H1 (cell line): ENCODE results near the gene ETS1. TPM values are rescaled to one million over a fixed set of nuclear protein-coding genes. Genes with fewer than 3 reads are reported as not detected.
A peak's percentile ranks its signal among the peaks of the same experiment; 100 is the strongest.

ENCODE experiments used
- BCL11A ChIP-seq, 2 experiments: IDR thresholded peaks; one replicate each; pipeline ENCODE4 v1.6.1; 2011; ENCODE audit warnings: low read depth in 2 of 2, low read length in 2 of 2, mild to moderate bottlenecking in 2 of 2
- CHD1 ChIP-seq: IDR thresholded peaks from 2 replicates; pipeline ENCODE4 v1.6.1; 2012; ENCODE audit warnings: low read depth, low read length, improper control_type of control experiment
- EZH2 ChIP-seq: fragments of 200-600 bp; sonication (generic); IDR thresholded peaks from 2 replicates; pipeline ENCODE4 v1.7.1; 2012; ENCODE audit warnings: low read depth, mild to moderate bottlenecking, moderate library complexity, low read length, inconsistent platforms; ENCODE audit not compliant: severe bottlenecking
- KDM5A ChIP-seq: fragments of 200-600 bp; IDR thresholded peaks from 2 replicates; pipeline ENCODE4 v1.7.1; 2012; ENCODE audit warnings: mild to moderate bottlenecking, low read length, inconsistent platforms, mixed read lengths
- RFX5 ChIP-seq: IDR thresholded peaks from 2 replicates; pipeline ENCODE4 v1.6.1; 2011; ENCODE audit warnings: low read depth, low read length, improper control_type of control experiment, borderline replicate concordance
- TAF1 ChIP-seq: IDR thresholded peaks from 2 replicates; pipeline ENCODE4 v1.6.1; 2011; ENCODE audit warnings: mild to moderate bottlenecking, low read depth, low read length
- TAF7 ChIP-seq: optimal IDR thresholded peaks from 2 replicates; pipeline ENCODE3; 2011; ENCODE audit warnings: low read depth, mild to moderate bottlenecking, inconsistent platforms, low read length, moderate library complexity, borderline replicate concordance
- TBP ChIP-seq: IDR thresholded peaks from 2 replicates; pipeline ENCODE4 v1.6.1; 2011; ENCODE audit warnings: low read depth, low read length, improper control_type of control experiment
- USF2 ChIP-seq: IDR thresholded peaks from 2 replicates; pipeline ENCODE4 v1.6.1; 2011; ENCODE audit warnings: low read length, improper control_type of control experiment
- polyA plus RNA-seq, 7 experiments: library from polyadenylated mRNA; depleted of rRNA in 3 of 7; stranded (reverse) in 5 of 7; unstranded in 2 of 7; fragments of >200 nt in 5 of 7; fragments of 200-250 nt in 2 of 7; gene quantifications; 1 replicate in 5 of 7; 2 replicates in 1 of 7; 4 replicates in 1 of 7; pipeline versions ENCODE4 v1.2.1 to v1.2.3, GENCODE V29; 2011 to 2013; ENCODE audit warnings: missing spikeins in 2 of 7, mixed read lengths in 2 of 7
- total RNA-seq: library from RNA; stranded (reverse); fragmentation: NEBNext Ultra II Directional; extraction: Animal tissue kit (Norgen Biotek cat#: 25700); gene quantifications from 2 replicates; pipeline ENCODE4 v1.2.1, GENCODE V29; 2021
- TF ChIP-seq, protein P1 (sequence below): fragments of 300-600 bp; sonication (generic); IDR thresholded peaks from 2 replicates; pipeline ENCODE4 v1.7.1; 2012; ENCODE audit warnings: low read length, moderate library complexity, mild to moderate bottlenecking, inconsistent platforms; ENCODE audit not compliant: insufficient replicate concordance

The ETS1 gene
- total and polyA plus RNA-seq, 2 of the 8 experiments (the other 6 are each of a cell fraction or from before 2014, with no cell fraction given) = 10.0 to 35.3 TPM

DNA sequence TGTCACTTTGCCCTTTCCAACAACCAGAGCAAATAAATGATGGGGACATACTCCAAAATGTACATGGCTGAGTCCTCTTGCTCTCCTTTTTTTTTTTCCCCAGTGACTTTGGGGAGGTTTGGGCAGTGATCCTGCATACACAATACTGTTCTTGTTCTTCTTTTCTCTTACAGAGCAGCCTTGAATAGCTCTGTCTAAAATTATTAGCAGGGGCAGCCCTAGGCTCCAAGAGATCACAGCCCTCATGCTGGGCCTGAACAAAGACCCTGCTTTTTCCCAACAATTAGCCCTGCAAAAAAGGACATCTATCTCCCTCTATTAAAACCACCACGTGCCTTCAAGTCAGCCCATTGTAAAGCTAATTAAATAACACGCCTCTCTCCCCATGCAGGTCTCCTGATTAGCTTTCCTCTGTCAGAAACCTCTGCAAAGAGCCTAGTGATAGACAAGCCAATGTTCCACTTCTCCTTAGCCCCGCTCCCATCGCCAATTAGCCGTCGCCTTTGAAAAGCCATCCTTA lies 54.7 kb downstream of the ETS1 start (continued):
- TF ChIP-seq USF2 (peak; percentile 63; the same call in 1 of the 2 replicates), CHD1 (no peak), TAF1 (0 out of 2 replicates have a peak, but pooled peaks have one; percentile 16), RFX5 (no peak), KDM5A (no peak), TBP (no peak), TAF7 (no peak), EZH2 (no peak), BCL11A (IDR thresholded peaks at IDR 0.05; ENCODE audit: low read depth in 2 of 2, low read length in 2 of 2) (no peak)
- TF ChIP-seq, protein P1, sequence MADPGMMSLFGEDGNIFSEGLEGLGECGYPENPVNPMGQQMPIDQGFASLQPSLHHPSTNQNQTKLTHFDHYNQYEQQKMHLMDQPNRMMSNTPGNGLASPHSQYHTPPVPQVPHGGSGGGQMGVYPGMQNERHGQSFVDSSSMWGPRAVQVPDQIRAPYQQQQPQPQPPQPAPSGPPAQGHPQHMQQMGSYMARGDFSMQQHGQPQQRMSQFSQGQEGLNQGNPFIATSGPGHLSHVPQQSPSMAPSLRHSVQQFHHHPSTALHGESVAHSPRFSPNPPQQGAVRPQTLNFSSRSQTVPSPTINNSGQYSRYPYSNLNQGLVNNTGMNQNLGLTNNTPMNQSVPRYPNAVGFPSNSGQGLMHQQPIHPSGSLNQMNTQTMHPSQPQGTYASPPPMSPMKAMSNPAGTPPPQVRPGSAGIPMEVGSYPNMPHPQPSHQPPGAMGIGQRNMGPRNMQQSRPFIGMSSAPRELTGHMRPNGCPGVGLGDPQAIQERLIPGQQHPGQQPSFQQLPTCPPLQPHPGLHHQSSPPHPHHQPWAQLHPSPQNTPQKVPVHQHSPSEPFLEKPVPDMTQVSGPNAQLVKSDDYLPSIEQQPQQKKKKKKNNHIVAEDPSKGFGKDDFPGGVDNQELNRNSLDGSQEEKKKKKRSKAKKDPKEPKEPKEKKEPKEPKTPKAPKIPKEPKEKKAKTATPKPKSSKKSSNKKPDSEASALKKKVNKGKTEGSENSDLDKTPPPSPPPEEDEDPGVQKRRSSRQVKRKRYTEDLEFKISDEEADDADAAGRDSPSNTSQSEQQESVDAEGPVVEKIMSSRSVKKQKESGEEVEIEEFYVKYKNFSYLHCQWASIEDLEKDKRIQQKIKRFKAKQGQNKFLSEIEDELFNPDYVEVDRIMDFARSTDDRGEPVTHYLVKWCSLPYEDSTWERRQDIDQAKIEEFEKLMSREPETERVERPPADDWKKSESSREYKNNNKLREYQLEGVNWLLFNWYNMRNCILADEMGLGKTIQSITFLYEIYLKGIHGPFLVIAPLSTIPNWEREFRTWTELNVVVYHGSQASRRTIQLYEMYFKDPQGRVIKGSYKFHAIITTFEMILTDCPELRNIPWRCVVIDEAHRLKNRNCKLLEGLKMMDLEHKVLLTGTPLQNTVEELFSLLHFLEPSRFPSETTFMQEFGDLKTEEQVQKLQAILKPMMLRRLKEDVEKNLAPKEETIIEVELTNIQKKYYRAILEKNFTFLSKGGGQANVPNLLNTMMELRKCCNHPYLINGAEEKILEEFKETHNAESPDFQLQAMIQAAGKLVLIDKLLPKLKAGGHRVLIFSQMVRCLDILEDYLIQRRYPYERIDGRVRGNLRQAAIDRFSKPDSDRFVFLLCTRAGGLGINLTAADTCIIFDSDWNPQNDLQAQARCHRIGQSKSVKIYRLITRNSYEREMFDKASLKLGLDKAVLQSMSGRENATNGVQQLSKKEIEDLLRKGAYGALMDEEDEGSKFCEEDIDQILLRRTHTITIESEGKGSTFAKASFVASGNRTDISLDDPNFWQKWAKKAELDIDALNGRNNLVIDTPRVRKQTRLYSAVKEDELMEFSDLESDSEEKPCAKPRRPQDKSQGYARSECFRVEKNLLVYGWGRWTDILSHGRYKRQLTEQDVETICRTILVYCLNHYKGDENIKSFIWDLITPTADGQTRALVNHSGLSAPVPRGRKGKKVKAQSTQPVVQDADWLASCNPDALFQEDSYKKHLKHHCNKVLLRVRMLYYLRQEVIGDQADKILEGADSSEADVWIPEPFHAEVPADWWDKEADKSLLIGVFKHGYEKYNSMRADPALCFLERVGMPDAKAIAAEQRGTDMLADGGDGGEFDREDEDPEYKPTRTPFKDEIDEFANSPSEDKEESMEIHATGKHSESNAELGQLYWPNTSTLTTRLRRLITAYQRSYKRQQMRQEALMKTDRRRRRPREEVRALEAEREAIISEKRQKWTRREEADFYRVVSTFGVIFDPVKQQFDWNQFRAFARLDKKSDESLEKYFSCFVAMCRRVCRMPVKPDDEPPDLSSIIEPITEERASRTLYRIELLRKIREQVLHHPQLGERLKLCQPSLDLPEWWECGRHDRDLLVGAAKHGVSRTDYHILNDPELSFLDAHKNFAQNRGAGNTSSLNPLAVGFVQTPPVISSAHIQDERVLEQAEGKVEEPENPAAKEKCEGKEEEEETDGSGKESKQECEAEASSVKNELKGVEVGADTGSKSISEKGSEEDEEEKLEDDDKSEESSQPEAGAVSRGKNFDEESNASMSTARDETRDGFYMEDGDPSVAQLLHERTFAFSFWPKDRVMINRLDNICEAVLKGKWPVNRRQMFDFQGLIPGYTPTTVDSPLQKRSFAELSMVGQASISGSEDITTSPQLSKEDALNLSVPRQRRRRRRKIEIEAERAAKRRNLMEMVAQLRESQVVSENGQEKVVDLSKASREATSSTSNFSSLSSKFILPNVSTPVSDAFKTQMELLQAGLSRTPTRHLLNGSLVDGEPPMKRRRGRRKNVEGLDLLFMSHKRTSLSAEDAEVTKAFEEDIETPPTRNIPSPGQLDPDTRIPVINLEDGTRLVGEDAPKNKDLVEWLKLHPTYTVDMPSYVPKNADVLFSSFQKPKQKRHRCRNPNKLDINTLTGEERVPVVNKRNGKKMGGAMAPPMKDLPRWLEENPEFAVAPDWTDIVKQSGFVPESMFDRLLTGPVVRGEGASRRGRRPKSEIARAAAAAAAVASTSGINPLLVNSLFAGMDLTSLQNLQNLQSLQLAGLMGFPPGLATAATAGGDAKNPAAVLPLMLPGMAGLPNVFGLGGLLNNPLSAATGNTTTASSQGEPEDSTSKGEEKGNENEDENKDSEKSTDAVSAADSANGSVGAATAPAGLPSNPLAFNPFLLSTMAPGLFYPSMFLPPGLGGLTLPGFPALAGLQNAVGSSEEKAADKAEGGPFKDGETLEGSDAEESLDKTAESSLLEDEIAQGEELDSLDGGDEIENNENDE = no peak
